Activated CD8-positive, alpha-beta memory T cell treated with anti-CD3 and anti-CD28 coated beads for 36 hours (primary cell): ENCODE results near the gene TRPV4. TPM values are rescaled to one million over a fixed set of nuclear protein-coding genes. Genes with fewer than 3 reads are reported as not detected.

Experiments
- CTCF ChIA-PET: fragments of 350-600 bp; sonication (Branson Sonifier 250); formaldehyde crosslinking; loops from one replicate; lab custom pipeline; 2021; ENCODE audit warnings: antibody characterized with exemption; lab: Charles Lee
- POLR2A ChIA-PET: fragments of 350-600 bp; sonication (Branson Sonifier 250); formaldehyde crosslinking; loops from one replicate; lab custom pipeline; 2021; ENCODE audit warnings: antibody characterized with exemption; lab: Charles Lee
- total RNA-seq, 2 experiments: library from RNA; stranded (reverse); gene quantifications; one replicate each; pipeline ENCODE4 v1.2.3, GENCODE V29; 2021

The TRPV4 gene
- total RNA-seq, 2 experiments from 2014 or later = not detected

DNA sequence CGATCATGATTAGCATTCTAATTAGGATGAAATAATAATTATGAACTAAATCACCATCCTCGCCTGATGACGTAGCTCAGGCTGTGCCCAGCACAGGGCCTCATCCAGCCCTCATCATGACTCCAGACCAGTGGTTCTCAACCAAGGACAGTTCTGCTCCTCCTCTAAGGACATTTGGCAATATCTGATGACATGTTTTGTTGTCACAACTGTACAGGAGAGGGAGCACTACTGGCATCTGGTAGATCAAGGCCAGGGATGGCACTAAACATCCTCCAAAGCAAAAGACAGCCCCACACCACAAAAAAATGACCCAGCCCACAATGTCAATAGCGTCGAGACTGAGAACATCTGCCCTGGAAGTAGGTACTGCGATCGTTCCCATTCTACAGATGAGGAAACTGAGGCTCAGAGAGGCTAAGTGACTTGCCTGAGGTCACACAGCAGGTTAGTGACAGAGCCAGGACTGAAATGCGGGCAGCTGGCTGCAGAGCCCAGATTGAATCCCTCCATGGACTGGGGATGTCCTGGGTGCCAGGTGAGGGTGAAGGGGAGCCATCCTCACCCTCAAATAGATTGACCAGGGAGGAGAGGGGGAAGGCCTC is 15.5 kb downstream of the TRPV4 start:
- ChIA-PET CTCF (interaction anchor here (1.4 kb wide), 1 partner anchor 42 kb away, joined by 4 read pairs; no protein-coding TSS in a partner anchor), POLR2A (no interaction called here)

DNA sequence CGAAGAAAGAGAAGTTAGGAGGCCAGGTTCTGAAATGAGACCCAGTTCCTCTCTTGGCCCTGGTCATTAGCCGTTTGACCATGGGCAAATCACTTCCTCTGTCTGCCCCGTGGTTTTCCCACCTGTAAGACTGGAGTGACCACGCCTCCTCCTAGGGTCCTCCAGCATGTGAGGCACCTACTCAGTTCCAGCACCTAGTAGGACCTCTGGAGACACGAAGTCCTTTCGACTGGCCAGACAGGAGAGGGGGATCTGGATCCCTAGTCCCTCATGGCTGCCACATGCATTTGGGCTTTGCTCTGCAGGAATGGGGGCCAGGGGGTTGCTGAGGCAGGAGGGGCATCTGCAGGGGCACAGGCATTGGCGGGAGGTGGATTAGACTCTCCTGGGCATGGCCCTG is 16.3 kb downstream of the TRPV4 start:
- ChIA-PET POLR2A (no interaction called here), CTCF (interaction anchor here (1.4 kb wide), 1 partner anchor 28 kb away, joined by 4 read pairs; no protein-coding TSS in a partner anchor)

DNA sequence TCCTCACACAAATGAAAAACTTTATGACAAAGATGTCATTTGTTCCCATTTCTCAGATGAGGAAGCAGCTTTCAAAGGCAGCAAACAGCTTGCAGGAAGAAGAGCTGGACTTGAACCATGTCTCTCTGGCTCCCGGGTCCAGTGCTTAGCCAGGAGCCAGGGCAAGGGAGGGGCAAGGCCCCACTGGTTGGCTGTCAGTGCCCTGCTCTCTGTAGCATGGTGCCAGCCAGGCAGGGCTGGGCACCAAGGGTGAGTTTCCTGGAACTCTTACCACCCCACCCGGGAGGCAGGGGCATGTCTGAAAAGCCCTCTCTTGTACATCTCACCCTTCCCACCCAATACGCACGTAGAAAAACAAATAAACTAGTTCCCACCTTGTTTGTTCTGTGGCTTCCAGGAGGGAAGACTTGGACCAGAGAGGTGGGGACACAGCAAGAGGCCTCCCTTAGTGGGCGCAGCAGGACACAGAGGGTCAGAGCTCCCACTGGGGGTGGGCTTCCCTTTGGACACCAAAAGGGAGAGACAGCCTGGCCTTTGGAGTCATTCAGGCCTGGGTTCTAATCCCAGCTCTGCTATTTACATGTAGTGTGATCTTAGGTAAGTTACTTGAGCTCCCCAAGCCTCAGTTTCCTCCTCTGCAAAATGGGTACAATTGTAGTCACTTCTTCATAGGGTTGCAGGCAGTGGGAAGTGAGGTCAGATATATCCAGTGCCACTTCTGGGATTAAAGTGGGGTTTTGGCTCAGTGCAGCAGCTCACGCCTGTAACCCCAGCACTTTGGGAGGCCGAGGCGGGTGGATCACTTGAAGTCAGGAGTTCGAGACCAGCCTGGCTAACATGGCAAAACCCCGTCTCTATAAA is 17.2 kb downstream of the TRPV4 start:
- POLR2A ChIA-PET = no interaction called here
- CTCF ChIA-PET = interaction anchor here (1.4 kb wide), 1 partner anchor 29 kb away, joined by 4 read pairs; no protein-coding TSS in a partner anchor

DNA sequence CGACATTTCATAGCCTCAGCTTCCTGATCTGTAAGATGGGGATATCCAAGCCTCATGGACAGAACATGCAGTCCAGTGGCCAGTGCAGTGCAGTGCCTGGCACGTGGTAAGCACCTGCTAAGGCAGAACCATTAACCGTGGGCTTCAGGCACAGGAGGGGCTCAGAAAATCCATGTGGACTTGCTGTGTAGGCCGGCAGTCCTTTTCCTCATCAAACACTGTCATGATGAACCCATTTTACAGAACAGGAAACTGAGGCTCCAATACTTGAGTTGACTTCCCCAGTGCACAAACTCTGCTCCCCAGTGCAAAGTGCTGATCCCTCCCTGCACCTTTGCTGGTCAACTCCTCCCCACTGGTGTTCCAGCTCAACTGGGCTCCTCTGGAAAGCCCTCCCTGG is 18.0 kb downstream of the TRPV4 start:
- CTCF ChIA-PET = no interaction called here

DNA sequence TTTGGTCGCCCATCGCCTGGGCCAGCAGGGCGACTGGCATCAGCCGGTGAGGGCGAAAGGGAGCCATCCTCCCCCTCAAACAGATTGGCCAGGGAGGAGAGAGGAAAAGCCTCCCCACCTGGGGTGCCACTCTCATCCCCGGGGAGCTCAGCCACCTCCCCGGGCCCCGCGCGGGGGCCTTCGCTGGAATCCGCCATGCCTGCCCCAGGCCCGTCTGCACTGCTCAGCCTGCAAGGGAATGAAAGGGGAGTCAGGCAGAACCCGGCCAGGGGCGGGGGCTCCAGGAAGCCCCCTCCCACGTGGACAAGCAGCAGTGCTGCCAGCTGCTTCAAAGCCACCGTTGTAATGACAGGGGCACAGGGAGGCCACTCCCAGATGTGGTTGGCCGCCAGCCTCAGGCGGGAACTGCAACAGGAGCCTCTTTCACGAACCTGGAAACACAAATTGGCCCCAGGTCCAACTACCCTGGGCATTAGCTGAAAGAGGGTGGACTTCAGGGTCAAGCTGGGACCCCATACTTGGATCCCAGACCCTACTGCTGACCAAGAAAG is 18.5 kb downstream of the TRPV4 start:
- ChIA-PET CTCF (interaction anchor here (1.3 kb wide), 1 partner anchor 30 kb away, joined by 5 read pairs; no protein-coding TSS in a partner anchor), POLR2A (no interaction called here)

More for the DNA sequence above, 18.0 kb downstream of the TRPV4 start:
- POLR2A ChIA-PET = no interaction called here

DNA sequence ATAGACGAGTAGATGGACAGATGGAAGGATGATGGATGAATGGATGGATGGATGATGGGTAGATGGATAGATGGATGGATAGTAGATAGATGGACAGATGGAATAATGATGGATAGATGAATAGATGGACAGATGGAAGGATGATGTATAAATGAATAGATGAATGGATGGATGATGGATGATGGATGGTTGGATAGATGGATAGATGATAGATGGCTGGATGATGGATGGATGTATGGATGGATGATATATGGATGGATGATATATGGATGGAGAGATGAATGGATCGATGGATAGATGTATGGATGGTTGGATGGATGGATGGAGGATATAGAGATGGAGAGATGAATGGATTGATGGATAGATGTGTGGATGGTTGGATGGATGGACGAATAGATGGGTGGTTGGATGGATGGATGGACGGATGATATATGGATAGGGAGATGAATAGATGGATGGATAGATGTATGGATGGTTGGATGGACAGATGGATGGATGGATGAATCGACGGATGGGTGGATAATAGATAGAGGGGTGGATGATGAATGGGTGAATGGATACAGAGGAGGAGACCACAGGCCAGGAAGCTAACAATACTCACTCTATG is 19.3 kb downstream of the TRPV4 start:
- POLR2A ChIA-PET = no interaction called here
- CTCF ChIA-PET = interaction anchor here (1.3 kb wide), 1 partner anchor 31 kb away, joined by 5 read pairs; no protein-coding TSS in a partner anchor

DNA sequence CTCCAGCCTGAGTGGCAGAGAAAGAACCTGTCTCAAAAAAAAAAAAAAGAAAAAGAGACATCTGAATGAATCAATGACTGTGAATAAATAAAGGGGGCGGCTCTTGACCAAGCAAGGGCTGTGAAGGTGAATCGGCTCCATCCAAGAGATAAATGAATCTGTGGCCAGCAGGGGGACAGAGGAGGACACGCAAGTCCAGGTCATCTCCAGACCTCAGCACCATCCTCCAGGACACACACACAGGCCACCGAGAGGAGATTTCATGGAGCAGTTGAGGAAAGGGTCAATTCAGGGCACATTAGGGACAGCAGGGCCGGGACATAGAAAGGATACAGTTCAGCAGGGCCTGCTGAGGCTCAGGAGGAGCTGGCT is 21.6 kb downstream of the TRPV4 start:
- ChIA-PET CTCF (no interaction called here), POLR2A (no interaction called here)

DNA sequence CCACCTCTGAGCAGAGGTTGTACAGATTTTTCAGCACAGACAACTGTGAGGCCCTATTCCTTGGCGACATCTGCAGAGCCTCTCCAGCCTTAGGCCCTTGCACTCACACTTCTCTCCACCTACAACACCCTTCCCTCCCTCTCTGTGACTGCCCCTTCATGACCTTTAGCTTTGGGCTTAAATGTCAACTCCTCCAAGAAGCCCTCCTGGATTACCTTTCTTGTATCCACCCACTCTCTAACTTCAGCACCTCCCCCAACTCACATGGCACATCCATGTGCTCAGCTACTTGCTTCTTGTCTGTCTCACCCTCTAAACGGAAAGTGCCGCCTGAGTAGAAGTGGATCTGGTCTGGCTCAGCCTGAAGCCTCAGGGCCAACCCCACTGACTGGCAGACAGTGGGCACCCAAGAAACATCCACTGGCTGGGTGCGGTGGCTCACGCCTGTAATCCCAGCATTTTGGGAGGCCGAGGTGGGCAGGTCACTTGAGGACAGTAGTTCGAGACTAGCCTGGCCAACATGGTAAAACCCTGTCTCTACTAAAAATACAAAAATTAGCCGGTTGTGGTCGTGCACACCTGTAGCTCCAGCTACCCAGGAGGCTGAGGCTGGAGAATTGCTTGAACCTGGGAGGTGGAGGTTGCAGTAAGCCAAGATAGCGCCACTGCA is 22.1 kb downstream of the TRPV4 start:
- ChIA-PET CTCF (interaction anchor here (0.9 kb wide), 1 partner anchor 42 kb away, joined by 3 read pairs; no protein-coding TSS in a partner anchor), POLR2A (no interaction called here)

DNA sequence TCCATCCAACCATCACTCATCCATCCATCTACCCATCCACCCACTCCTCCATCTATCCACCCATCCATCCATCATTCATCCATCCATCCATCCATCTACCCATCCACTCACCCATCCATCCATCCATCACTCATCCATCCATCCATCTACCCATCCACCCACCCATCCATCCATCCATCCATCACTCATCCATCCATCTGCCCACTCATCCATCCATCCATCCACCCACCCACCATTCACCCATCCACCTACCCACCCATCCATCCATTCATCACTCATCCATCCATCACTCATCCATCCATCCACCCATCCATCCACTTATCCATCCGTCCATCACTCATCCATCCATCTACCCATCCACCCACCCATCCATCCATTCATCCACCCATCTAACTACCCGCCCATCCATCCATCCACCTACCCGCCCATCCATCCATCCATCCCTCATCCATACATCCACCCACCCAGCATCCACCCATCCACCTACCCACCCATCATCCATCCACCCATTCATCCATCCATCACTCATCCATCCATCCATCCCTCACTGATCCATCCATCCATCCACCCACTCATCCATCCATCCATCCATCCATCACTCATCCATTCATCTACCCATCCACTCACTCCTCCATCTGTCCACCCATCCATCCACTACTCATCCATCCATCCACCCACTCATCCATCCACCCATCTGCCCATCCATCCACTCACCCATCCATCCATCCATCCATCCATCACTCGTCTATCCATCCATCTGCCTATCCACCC is 24.1 kb downstream of the TRPV4 start:
- ChIA-PET POLR2A (no interaction called here), CTCF (interaction anchor here (1.1 kb wide), 1 partner anchor 36 kb away, joined by 3 read pairs; no protein-coding TSS in a partner anchor)

DNA sequence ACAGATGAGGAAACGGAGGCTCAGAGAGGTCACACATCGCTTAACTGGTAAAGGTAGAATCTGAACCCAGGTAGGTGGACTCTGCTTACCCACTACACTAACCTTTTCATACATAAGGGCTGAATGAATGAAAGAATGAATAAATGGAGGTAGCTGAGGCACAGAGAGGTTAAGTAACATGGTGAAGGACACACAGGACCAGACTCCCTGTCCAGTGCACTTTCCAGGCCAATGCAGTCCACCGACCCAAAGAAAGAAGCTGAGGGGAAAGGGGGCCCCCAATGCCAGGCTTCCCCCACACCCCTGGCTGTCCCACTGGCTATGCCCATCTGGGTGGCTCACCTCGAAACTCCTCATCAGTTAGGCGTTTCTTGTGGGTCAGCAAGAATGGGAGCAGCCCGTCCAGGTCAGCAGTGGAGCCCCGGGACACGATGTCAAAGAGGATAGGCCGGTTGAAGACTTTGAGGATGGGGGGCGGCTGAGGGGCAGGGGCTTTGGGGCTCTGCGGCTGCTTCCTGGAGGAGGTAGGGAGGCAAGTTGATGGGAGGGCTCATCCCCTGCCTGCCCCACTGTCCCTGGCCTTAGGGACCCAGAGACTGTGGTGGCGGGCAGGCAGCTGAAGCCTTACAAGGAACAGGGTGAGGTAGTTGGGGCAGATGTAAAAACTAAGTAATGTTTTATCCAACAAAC is 25.1 kb downstream of the TRPV4 start:
- ChIA-PET POLR2A (no interaction called here), CTCF (no interaction called here)

DNA sequence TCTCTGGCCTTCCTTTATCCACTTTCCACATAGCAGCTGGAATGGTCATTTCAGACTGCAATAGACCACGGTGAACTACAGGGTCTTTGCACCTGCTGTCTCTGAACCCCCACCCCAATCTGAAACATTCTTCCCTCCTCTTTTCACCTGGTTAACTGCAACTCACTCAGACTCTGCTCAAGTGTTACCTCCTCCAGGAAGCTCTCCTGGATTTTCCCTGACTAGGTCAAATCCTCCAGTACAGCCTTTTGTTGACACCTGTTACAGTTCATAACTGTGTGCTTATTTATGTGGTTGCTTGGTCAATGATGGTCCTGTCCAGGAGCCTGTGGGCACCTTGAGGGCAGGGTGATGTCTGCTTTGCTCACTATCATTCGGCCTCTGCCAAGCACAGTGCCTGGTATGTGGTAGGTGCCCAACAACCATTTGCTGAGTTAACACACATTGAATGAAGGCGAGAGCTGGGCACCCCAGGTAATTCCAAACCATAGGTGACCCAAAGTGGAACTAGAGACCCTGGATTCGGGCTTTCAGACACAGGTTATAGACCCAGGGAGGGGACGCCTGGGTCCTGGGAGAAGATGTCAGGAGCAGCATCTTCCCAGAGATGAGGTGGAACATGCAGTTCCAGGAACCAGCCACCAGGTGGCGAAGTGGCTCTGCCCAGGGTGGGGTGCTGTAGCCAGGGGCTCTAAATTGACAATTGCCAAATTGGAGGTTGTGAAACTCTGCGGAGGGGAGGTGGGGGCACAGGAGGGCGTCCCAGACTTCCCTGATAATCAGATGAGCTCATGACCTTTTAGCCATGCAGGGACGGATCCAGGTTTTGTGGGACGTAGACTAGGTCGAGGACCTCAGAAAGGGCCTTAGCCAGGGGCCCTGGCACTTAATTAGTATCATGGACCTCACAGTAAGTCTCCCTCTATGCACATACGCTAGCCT is 28.1 kb downstream of the TRPV4 start:
- POLR2A ChIA-PET = no interaction called here
- CTCF ChIA-PET = interaction anchor here (0.8 to 3.6 kb wide), 17 partner anchors 10 to 409 kb away, joined by 3 to 38 read pairs (median 3); no protein-coding TSS in a partner anchor

DNA sequence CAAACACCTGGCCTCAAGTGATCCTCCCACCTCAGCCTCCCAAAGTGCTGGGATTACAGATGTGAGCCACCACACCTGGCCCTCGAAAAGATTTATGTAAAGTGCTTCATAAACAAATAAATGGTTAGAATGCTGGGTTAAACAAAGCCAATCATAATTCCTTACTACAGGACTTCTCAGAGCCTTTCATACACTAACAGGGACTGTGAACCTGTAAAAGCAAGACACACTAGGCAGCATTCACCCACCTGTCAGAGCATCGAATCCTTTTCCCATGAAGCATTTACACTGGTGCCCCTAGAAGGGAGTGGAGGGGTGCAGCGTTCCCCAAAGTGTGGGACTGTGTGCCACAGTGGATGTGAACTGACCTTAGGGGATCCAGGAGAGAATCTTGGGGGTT is 29.5 kb downstream of the TRPV4 start:
- ChIA-PET CTCF (interaction anchor here (1.6 to 3.6 kb wide), 3 partner anchors 18 to 42 kb away, joined by 3 to 38 read pairs (median 18); no protein-coding TSS in a partner anchor), POLR2A (no interaction called here)

DNA sequence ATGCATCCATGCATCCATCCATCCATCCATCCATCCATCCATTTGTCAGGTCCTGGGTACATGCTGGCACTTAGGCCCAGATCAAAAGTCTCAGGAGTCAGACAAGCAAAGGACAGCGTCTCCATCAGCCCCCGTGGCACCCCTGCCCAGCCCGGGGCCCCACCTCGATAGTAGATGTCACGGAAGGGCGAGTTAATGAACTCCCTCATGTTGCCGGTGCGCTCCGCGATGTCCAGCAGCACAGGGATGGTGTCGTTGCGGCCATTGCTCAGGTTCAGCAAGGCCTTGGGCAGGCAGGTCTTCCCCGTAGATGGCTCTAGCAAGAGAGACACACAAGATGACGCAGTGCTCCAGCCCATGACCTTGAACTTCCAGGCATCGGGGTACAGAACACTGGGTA is 30.4 kb downstream of the TRPV4 start:
- POLR2A ChIA-PET = no interaction called here
- CTCF ChIA-PET = no interaction called here

DNA sequence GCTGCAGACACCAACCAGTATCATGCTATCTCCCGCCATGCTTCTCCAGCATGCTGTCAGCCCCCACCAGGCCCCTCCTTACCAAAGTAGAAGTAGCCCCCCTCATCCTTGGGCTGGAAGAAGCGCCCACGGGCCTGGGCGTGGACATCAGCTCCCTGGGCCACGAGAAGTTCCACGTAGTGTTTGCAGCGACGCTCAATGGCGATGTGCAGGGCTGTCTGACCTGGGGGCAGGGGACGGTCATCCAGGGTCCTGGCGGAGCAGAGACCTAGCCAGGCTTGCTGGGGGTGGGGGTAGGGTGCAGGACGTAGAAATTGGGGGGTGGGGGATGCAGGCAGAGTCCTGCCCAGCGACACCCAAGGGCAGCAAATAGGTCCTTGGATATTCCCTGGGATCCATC is 32.7 kb downstream of the TRPV4 start:
- ChIA-PET POLR2A (no interaction called here), CTCF (no interaction called here)

DNA sequence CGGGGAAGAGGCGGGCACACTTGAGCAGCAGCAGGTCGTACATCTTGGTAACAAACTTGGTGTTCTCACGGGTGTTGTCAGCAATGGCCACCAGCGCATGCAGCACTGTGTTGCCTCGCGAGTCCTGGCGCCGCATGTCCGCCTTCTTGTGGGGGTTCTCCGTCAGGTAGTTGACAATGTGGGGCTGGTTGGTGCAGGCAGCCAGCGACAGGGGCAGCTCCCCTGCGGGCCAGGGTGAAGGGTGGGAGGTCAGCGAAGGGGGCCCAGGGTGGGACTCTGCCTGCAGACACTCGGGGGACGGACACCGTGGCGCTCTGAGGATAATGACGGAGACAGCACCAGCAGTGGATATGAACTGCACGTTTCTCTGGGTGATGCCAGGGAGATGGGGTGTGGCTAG is 34.5 kb downstream of the TRPV4 start:
- POLR2A ChIA-PET = no interaction called here
- CTCF ChIA-PET = no interaction called here

DNA sequence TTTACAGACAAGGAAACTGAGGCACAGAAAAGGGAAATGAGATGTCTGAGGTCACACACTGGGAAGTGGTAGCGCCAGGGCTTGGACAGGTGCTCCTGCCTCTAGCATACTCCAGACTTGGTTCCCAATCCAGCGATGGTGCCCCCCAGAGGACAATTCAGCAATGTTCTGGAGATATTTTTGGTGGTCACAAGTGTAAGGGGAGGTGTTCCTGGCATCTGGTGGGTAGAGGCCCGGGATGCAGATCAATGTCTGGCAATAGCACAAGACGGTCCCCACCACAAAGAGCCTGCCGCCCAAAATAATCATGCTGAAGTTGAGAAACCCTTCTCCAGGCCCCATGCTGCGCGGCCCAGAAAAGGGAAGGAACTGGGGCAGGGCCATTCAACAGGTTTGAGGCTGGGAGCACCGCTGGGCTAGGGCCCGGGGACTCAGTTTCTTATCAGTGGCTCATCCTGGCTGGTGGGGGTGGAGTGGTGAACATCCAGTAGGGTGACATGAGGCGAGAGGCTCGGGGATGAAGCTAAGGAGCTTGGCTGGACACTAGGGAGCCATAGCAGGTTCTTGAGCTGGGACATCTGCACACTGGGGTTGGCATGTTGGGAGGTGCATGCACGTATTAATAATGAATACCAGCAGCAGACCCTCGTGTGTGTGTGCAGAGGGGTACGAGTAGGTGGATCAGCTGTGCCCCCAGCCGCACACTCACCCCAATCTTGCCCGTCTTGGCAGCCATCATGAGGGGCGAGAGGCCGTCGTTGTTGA is 35.1 kb downstream of the TRPV4 start:
- CTCF ChIA-PET = no interaction called here
- POLR2A ChIA-PET = no interaction called here
